Measurements from ENCODE around the gene SNAPIN. TPM values are rescaled to one million over a fixed set of nuclear protein-coding genes. Genes with fewer than 3 reads are reported as not detected.

Gene SNAPIN
- total and polyA plus RNA-seq, 3 donors from 2014 or later = 48.9 to 61.7 (median 57.4) TPM

GRCh38 chr1:153610811-153611301, 47.6 kb upstream of the SNAPIN start:
- WGBS, 2 donors = 72 to 78% methylated on average over 3 to 7 of the region's 7 CpGs
- Histone ChIP-seq H3K4me3 (no peak overlapping the region), H3K9me3 (no peaks in the 10 kb centered on the region), H3K36me3 (ENCODE audit: low read depth, missing control alignments) (no peaks in the 10 kb centered on the region), H3K27ac (peak overlapping the region; percentile 64 to 80), H3K27me3 (no peaks in the 10 kb centered on the region), H3K4me1 (peaks cover 45% of the 10 kb centered on the region)
- TF ChIP-seq CTCF (IDR thresholded peaks at IDR 0.05) = no peak
- TF ChIP-seq POLR2A (IDR thresholded peaks at IDR 0.05) = no peak
- intact Hi-C loops (cut with DNase I; ENCODE audit: low total_unique reads) = no loop called here
- no peak for DNase-seq

- no peaks in the 10 kb centered on the region for H3K27me3 ChIP-seq
- TF ChIP-seq CTCF (IDR thresholded peaks at IDR 0.05) = no peak
- H3K9me3 ChIP-seq = no peaks in the 10 kb centered on the region
- H3K4me3 ChIP-seq = peak overlapping the region in 1 of 2 donors; percentile 76
- no peak overlapping the region for H3K27ac ChIP-seq
- no peaks in the 10 kb centered on the region for H3K36me3 ChIP-seq (ENCODE audit: low read depth, missing control alignments)
- DNase-seq = no peak
- intact Hi-C loops (cut with DNase I; ENCODE audit: low total_unique reads) = no loop called here
- peaks cover 45% of the 10 kb centered on the region for H3K4me1 ChIP-seq
- WGBS, 2 donors = 55 to 76% methylated on average over 1 of the region's 1 CpG
These were observed 47.1 kb upstream of the SNAPIN start for GRCh38 chr1:153611356-153611755.

GRCh38 chr1:153612111-153612754, 46.3 kb upstream of the SNAPIN start:
- H3K4me3 ChIP-seq = peak overlapping the region; percentile 54 to 76
- peak overlapping the region; percentile 75 to 88 for H3K27ac ChIP-seq
- no peaks in the 10 kb centered on the region for H3K27me3 ChIP-seq
- TF ChIP-seq CTCF (IDR thresholded peaks at IDR 0.05) = no peak
- no peak for TF ChIP-seq POLR2A (IDR thresholded peaks at IDR 0.05)
- no peaks in the 10 kb centered on the region for H3K9me3 ChIP-seq
- H3K36me3 ChIP-seq (ENCODE audit: low read depth, missing control alignments) = no peaks in the 10 kb centered on the region
- peak; percentile 43 for DNase-seq
- 35 to 40% methylated on average over 11 of the region's 11 CpGs for WGBS, 2 donors
- intact Hi-C loops (cut with DNase I; ENCODE audit: low total_unique reads) = no loop called here
- peaks cover 45% of the 10 kb centered on the region for H3K4me1 ChIP-seq

- peak within 1 kb of the TSS; percentile 54 to 76 for H3K4me3 ChIP-seq
- peak; percentile 84 for DNase-seq
- peak within 1 kb of the TSS; percentile 75 to 88 for H3K27ac ChIP-seq
- H3K36me3 ChIP-seq (ENCODE audit: low read depth, missing control alignments) = no peaks in the 10 kb centered on the region
- intact Hi-C loops (cut with DNase I; ENCODE audit: low total_unique reads) = no loop called here
- H3K27me3 ChIP-seq = no peaks in the 10 kb centered on the region
- TF ChIP-seq POLR2A (IDR thresholded peaks at IDR 0.05) (no peak), CTCF (IDR thresholded peaks at IDR 0.05) (no peak)
- 29 to 70% methylated on average over 3 to 9 of the region's 9 CpGs for WGBS, 2 donors
- H3K4me1 ChIP-seq = peaks cover 40% of the 10 kb centered on the region
- no peaks in the 10 kb centered on the region for H3K9me3 ChIP-seq
These were observed 45.7 kb upstream of the SNAPIN start, which contains the start of gene S100A16 for GRCh38 chr1:153612755-153613331. Gene S100A16 (minus strand): TSS chr1:153613137. CDS start chr1:153608151, 4,986 bp downstream.
